HL-60/S4 treated with phorbol 12-myristate 13-acetate at 8.2 ng/mL for 4 days and 3 days (cell line): Measurements from ENCODE around the gene PF4V1.

Source experiments
- in situ Hi-C: fragments of 300-500 bp; cut with MboI; formaldehyde crosslinking; loops from 2 replicates; pipeline ENCODE4 v1.15.0; 2022; ENCODE audit warnings: low sequenced_read_pairs

Gene PF4V1

DNA sequence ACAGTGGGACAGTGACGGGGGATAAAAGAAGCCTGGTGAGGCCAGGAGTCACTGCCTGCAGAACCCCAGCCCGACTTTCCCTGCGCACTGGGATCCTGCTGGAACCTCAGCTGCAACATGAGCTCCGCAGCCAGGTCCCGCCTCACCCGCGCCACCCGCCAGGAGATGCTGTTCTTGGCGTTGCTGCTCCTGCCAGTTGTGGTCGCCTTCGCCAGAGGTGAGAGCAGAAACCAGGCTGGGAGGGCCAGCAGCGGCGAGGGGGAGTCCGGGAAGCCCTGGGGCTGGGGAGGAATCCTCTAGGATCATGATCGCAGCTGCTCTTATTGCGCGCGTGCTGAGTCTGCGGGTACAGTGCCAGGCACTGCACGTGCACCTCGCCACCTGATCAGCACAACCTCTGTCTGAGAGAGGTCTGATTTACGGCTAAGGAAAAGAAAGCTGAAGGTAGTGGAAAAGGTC, at the start of gene PF4V1:
Gene PF4V1, plus strand, starts transcription at position 51 of the 459 bp plus-strand sequence. Its CDS starts 67 bp downstream, at position 118.
- in situ Hi-C loops = no loop called here

DNA sequence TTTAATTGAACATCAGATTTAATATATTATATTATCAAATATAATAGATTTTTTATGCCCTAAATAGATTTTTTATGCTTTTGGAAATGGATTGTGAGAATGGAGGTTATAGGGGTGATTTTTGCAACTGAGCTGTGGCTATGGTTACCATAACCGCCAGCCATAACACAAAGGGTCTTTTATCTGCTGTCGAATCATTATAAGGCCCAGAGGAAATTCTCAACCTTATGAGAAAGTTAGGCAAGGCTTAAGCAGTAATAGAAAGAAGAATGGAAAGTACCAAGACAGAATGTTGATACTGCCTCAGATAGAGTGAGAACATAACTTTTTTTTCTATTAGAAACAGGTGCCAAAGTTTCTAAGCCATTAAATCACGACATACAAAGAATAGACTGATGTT, 42.9 kb upstream of the PF4V1 start:
- in situ Hi-C loops = no loop called here

DNA sequence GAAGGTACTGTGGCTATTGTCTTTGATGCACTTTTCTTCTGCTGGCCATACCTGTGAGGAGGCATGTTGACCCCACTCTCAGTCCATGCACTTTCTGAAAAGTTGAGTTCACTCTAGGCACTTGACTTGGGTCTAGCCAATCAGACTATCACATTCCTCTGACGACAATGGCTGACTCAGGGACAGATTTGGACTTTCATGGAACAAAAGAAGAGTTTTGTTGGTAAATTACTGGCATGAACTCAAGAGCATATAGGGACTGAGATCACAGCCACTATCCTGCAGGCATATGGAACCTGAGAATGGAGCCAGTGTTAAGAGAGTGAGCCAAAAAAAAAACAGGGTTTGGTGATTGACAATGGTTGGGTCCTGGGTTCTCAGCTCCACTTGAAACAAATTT, 41.3 kb upstream of the PF4V1 start:
- in situ Hi-C loops = no loop called here

GRCh38 chr4:73814679-73815078, 38.4 kb upstream of the PF4V1 start:
- in situ Hi-C loops = no loop called here

DNA sequence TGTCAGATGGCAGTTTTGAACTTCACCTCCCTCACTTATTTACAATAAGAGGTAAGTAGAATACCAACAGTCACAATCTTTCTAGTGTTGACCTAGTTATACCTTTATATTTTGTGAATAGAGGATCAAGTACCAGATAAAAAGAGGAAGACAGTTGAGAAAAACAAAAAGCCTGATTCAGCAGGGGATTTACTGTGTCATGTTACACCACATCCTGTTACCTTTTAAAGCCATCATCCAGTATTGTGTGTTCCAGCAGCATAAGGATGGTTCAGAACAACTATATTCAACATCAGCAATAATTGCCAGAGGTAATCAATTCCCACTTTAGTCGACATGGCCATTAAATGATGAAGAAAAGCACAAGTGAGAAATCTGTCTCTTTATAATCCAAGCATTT, 38.0 kb upstream of the PF4V1 start:
- in situ Hi-C loops = no loop called here

GRCh38 chr4:73816814-73817213, 36.3 kb upstream of the PF4V1 start:
- in situ Hi-C loops = no loop called here

- in situ Hi-C loops = no loop called here
Measured at GRCh38 chr4:73817341-73817740, 35.8 kb upstream of the PF4V1 start.

GRCh38 chr4:73821325-73821724, 31.8 kb upstream of the PF4V1 start:
- in situ Hi-C loops = no loop called here

GRCh38 chr4:73822389-73822788, 30.7 kb upstream of the PF4V1 start:
- in situ Hi-C loops = no loop called here

DNA sequence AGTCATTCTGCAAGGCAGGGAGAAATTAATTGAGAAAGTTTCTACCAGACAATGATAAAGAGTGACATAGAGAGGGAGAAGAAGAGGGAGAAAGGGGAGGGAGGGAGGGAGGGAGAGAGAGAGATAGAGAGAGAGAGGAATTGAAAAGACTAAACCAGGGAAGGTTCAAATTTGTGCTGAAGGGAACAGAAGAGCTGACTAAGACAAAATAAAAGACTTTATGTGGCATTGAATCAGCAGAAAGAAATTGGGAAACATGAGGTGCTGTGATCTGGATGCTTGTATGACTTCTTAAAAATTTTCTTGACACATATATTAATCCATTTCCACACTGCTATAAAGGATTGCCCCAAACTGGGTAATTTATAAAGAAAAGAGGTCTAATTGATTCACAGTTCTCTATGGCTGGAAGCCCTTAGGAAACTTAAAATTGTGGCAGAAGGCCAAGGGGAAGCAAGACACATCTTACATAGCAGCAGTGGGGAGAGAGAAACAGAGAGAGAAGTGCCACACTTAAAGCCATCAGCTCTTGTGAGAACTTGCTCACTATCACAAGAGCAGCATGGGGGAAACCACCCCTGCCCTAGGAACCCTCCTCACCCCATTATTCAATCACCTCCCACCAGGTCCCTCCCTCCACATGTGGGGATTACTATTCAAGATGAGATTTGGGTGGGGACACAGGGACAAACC, 30.1 kb upstream of the PF4V1 start:
- in situ Hi-C loops = no loop called here

GRCh38 chr4:73823760-73824159, 29.3 kb upstream of the PF4V1 start:
- in situ Hi-C loops = no loop called here

GRCh38 chr4:73828956-73829355, 24.1 kb upstream of the PF4V1 start:
- in situ Hi-C loops = no loop called here

- in situ Hi-C loops = no loop called here
Measured at GRCh38 chr4:73831569-73831968, 21.5 kb upstream of the PF4V1 start.

GRCh38 chr4:73832651-73833237, 20.4 kb upstream of the PF4V1 start:
- in situ Hi-C loops = no loop called here

DNA sequence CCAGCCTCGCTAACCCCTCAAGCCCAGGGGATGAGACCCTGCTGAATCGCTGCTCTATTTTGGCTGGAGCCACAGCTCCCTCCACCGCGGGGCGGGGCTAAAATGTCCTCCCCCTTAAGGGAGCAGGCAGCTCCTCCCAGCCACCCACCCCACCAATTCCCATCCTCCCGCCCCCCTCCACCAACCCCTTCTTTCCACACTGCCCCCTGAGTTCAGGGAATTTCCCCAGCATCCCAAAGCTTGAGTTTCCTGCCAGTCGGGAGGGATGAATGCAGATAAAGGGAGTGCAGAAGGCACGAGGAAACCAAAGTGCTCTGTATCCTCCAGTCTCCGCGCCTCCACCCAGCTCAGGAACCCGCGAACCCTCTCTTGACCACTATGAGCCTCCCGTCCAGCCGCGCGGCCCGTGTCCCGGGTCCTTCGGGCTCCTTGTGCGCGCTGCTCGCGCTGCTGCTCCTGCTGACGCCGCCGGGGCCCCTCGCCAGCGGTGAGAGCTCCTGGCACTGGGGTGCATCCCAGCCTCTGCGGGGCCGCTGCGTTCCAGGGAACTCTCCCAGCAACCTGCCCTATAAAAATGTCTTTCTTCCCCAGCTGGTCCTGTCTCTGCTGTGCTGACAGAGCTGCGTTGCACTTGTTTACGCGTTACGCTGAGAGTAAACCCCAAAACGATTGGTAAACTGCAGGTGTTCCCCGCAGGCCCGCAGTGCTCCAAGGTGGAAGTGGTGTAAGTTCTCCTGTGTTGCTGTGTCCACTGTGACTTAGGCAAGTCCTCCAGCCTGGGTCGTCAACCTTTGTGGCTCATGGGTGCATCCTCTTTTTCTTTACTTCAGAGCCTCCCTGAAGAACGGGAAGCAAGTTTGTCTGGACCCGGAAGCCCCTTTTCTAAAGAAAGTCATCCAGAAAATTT, 16.5 kb upstream of the PF4V1 start, which contains the start of gene CXCL6:
Gene CXCL6, plus strand, starts transcription at position 306 of the 907 bp plus-strand sequence. Its CDS starts 73 bp downstream, at position 379.
- in situ Hi-C loops = no loop called here

DNA sequence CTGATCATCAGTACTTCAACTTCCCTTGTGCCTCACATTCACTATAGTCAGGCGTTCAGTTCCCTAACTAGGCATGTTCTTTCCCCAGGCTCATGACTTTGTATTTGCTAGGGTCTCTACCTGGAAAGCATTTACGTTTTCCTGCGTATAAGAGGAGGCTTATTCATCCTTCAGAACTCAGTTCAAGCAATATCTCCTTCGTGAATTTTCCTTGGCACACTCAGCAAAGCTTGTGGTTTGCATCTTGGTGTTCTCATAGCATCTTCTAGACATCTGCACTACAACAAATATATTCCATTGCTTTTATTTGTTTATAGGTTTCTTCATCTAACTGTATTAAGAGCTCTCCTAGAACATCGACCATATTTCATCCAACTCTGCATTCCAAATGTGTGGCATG, 14.0 kb upstream of the PF4V1 start:
- in situ Hi-C loops = no loop called here

- in situ Hi-C loops = no loop called here
Measured at GRCh38 chr4:73839715-73840114, 13.4 kb upstream of the PF4V1 start.

DNA sequence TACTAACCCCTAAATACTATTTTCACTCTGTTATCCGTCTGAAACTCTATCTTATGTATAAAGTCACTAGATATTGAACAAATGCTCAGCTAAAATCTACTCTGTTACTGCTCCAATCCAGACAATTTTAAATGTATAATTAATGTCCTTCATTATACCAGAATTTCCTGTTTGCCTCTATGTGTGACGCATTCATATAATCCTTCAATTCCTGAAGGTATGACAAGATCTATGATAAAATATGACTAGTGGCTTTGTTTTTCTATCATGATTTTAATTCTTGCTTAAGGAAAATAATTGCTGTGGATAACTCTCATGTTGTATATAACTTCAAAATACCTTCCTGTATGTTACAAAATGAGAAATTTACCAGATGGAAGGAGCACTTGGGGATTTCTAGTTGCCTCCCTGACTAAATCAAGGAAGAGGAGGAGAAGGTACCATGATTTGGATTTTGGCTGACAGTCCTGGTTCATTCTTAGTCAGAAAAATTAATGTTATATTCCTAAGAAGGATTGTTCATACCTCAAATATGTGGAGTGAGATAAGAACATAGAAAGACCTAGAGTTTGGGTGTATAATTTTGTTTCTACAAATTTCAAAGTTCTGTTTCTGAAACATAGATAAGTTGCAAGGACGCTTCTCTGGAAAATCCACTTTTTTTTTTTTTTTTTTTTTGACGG, 11.7 kb upstream of the PF4V1 start:
- in situ Hi-C loops = no loop called here

DNA sequence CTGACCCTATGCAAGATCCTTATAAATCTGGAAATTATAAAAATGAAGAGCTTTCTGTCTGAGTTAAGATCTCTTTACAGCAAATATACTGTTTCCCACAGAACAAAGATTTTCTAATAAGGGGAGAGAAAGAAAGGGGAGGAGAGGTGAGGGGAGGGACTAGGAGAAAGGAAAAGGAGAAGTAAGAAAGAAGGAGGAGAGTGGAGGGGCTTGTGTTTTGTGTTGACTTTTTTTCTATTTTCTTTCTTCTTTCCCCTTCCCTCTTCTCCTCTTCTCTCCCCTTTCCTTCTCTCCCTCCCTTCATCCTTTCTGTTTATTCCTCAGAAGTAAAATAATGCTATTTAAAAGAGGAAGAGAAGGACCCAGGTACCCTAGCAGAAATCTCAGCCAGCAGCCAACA, 10.4 kb upstream of the PF4V1 start:
- in situ Hi-C loops = no loop called here

DNA sequence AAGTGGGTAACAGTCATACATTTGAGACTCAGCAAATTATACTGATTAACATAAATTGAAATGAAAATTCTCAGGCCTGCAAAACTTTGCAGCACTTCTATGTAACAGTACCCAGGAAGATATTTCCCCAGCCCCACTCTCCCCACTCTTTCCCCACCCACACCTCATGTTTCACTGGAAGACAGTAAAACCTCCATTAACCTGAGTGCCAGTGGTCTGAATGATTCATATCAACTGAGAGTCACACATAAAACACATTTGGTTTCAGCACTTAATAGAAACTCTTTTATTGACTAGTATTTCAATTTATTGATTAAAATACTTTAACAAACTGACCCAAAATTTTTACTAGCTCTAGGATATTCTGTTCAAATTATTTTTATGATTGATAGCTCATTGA, 9.7 kb upstream of the PF4V1 start:
- in situ Hi-C loops = no loop called here

DNA sequence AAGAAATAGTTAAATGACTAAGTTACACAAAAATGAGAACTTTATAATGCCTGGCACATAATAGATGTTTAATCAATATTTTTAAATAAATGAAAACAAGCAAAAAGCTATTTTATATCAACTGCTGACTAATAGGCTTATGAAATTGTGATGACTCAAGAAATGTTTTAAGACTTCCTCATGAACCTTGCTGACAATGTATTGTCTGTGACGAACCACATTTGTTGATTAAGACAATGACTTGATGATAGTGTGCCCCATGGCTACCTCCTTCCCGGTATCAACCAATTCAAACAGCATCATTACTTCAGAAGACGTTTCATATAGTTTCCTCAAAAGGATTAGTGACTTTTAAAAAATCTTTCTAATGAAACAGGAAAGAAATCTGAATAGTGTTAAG, 8.8 kb upstream of the PF4V1 start:
- in situ Hi-C loops = no loop called here
